ES-I3 (cell line): ENCODE results near the gene DISC1.
"Not testable (repeated sequence)": the region's sequence is repeated elsewhere in the genome, so short reads cannot be mapped to it uniquely, and the experiment has no call there.

Experiments
- H3K36me3 ChIP-seq: 2 replicates; pipeline ENCODE4 v1.6.1; 2013; ENCODE audit warnings: mild to moderate bottlenecking, low read length, control low read depth, moderate library complexity; ENCODE audit not compliant: insufficient read depth
- H3K4me1 ChIP-seq: 2 replicates; pipeline ENCODE4 v1.6.1; 2013; ENCODE audit warnings: mild to moderate bottlenecking, control low read depth, low read length; ENCODE audit not compliant: insufficient read depth
- H3K9ac ChIP-seq: 2 replicates; pipeline ENCODE4 v1.6.1; 2013; ENCODE audit warnings: low read depth, mild to moderate bottlenecking, low read length, moderate library complexity
- H3K9me3 ChIP-seq: 2 replicates; pipeline ENCODE4 v1.6.1; 2013; ENCODE audit warnings: mild to moderate bottlenecking, low read length, moderate library complexity; ENCODE audit not compliant: control insufficient read depth, insufficient read depth

Gene DISC1

DNA sequence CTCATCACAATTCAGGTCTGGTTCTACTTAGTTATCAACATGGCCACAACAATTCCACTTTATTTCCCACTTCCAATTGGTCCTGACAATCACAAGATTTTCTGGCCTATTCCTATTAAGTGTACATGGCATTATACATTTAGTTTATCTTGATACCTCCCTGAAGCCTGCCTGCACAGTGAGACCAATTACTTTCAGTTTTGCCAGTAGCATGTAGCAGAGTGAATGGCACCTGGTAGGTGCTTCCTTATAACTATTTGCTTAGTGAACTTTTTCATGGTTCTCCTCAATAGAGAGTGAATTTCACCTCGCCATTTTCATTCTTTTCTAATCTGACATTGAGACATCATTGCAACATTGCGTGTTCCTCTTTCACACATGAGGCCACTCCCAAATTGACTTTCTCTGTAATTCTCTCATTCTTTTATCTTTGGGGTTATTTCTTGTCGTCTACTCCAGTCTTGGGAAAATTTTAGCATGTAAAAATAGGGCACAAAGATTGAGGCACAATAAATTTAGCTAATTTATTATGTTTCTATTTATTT lies 124.3 kb downstream of the DISC1 start:
- no peaks in the 10 kb centered on the region for H3K4me1 ChIP-seq
- no peaks in the 10 kb centered on the region for H3K36me3 ChIP-seq
- no peaks in the 10 kb centered on the region for H3K9me3 ChIP-seq
- H3K9ac ChIP-seq, result no peak overlapping the region

- Histone ChIP-seq H3K4me1 (no peaks in the 10 kb centered on the region), H3K36me3 (no peaks in the 10 kb centered on the region), H3K9ac (no peak overlapping the region), H3K9me3 (no peaks in the 10 kb centered on the region)
Observed at GRCh38 chr1:231751415-231751814, 124.8 kb downstream of the DISC1 start.

DNA sequence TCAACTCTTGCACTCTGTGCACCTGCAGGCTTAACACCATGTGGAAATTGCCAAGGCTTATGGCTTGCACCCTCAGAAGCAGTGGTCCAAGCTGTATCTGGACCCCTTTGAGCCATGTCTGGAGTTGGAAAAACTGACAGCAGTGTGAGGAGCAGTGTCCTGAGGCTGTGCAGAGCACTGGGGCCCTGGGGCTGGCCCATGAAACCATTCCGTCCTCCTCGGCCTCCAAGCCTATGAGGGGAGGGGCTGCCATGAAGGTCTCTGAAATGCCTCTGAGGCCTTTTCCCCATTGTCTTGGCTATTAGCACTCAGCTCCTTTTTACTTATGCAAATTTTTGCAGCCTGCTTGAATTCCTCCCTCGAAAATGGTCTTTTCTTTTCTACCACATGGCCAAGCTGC lies 126.7 kb downstream of the DISC1 start:
- H3K9me3 ChIP-seq, result no peaks in the 10 kb centered on the region
- no peak overlapping the region for H3K9ac ChIP-seq
- H3K36me3 ChIP-seq, result no peaks in the 10 kb centered on the region
- H3K4me1 ChIP-seq, result no peaks in the 10 kb centered on the region

- no peak overlapping the region for H3K9ac ChIP-seq
- H3K4me1 ChIP-seq, result no peaks in the 10 kb centered on the region
- no peaks in the 10 kb centered on the region for H3K9me3 ChIP-seq
- H3K36me3 ChIP-seq, result no peaks in the 10 kb centered on the region
Observed at GRCh38 chr1:231757101-231757404, 130.5 kb downstream of the DISC1 start.

GRCh38 chr1:231757759-231758158 lies 131.2 kb downstream of the DISC1 start:
- H3K9me3 ChIP-seq, result no peaks in the 10 kb centered on the region
- H3K36me3 ChIP-seq, result no peaks in the 10 kb centered on the region
- H3K4me1 ChIP-seq, result no peaks in the 10 kb centered on the region
- H3K9ac ChIP-seq, result no peak overlapping the region

DNA sequence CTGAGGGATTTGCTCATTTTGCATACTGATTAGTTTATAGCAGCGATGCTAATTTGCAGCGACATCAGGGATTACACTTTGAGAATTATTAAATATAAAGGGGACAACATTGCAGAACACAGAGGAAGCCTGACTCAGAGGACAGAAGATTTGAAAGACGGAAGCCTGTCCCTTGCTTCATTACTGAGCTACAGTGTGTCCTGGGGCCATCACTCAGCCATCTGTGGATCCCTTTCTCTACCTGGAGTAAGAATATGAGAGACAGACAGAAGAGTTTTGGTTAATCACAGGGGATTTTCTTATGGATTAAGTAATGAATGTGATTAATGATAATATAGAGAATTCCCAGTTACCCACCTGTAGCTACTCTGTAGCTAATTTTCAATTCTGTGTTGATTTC lies 134.7 kb downstream of the DISC1 start:
- no peaks in the 10 kb centered on the region for H3K36me3 ChIP-seq
- no peak overlapping the region for H3K9ac ChIP-seq
- no peaks in the 10 kb centered on the region for H3K9me3 ChIP-seq
- H3K4me1 ChIP-seq, result no peaks in the 10 kb centered on the region

- no peaks in the 10 kb centered on the region for H3K36me3 ChIP-seq
- no peak overlapping the region for H3K9ac ChIP-seq
- no peaks in the 10 kb centered on the region for H3K9me3 ChIP-seq
- no peaks in the 10 kb centered on the region for H3K4me1 ChIP-seq
Observed at GRCh38 chr1:231761747-231762541, 135.4 kb downstream of the DISC1 start.

DNA sequence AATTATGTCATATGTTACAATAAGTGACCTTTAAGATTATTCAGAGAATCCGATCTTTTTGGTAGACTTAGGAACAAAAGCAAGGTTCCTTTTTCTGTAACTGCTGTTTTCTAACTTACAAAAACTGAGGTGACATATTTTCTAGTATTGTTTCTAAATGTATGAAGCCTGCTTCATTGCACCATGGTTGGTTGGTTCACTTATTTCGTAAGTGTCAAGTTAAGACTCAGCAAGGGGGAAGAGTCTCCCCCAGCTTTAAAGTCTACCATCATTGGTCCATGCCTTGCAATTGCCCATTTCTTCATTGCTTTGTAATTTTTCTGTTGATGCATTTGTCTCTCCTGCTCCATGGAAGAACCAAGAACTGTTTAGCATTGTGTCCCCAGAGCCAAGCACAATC lies 136.9 kb downstream of the DISC1 start:
- no peaks in the 10 kb centered on the region for H3K4me1 ChIP-seq
- no peaks in the 10 kb centered on the region for H3K36me3 ChIP-seq
- H3K9ac ChIP-seq, result no peak overlapping the region
- H3K9me3 ChIP-seq, result no peaks in the 10 kb centered on the region

- not testable (repeated sequence) for H3K36me3 ChIP-seq, H3K9ac ChIP-seq, H3K9me3 ChIP-seq, H3K4me1 ChIP-seq
Observed at GRCh38 chr1:231765825-231766224, 139.2 kb downstream of the DISC1 start.

DNA sequence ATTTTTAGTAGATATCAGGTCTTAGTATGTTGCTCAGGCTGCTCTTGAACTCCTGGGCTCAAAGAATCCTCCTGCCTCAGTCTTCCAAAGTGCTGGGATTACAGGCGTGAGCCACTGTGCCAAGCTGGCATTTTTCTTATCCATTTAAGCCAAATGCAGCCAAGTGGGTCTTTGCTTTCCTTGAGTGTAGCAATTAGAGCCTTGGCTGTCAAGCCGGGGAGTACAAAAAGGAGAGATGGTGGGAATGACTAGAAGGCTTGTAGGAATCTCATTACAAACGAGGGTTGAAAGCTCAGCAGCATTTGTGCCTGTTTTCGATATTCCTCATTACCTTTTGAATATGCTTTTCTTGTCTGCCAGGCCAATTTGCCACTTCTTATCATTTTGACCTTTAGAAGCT lies 140.9 kb downstream of the DISC1 start:
- Histone ChIP-seq H3K9ac (no peak overlapping the region), H3K36me3 (no peaks in the 10 kb centered on the region), H3K4me1 (no peaks in the 10 kb centered on the region), H3K9me3 (no peaks in the 10 kb centered on the region)

DNA sequence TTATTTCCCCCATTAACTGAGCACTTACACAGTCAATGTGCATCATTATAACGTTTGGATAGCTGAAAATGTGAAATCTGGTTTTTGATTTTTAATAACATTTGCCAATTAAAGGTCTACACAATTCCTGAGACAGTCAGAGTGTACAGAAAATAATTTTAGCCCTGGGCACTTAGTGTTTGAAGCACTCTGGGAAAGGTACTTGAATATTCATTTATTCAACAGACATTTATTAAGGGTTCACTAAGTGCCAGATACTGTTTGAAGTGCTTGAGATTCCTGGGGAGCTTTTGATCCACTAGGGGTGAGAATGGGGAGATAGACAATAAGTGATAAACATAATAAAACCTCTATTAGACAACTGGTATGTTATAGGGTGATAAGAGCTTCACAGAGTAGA lies 141.8 kb downstream of the DISC1 start:
- H3K4me1 ChIP-seq, result no peaks in the 10 kb centered on the region
- no peaks in the 10 kb centered on the region for H3K36me3 ChIP-seq
- no peak overlapping the region for H3K9ac ChIP-seq
- no peaks in the 10 kb centered on the region for H3K9me3 ChIP-seq

DNA sequence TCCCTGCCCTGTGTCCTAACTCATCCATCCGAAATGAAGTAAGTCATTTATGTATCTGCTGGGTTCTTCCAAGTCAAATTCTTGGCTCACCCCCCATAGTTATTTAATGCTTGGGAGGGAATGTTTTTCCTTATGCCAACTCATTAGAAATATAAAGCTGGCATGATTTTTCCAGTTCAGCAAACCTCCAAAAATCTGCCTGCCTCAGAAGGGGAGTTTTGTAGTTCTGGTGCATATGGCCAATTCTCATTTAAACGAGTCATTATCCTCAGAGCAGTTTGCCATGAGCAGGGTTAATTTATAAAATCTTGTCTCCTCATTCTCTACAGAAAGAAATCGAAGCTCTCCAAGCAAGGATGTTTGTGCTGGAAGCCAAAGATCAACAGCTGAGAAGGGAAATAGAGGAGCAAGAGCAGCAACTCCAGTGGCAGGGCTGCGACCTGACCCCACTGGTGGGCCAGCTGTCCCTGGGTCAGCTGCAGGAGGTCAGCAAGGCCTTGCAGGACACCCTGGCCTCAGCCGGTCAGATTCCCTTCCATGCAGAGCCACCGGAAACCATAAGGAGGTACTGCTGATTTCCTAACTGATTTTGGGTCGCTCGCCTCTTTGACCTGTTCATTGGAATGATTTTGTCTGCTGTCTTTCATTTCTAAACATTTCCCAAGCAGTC lies 144.1 kb downstream of the DISC1 start:
- Histone ChIP-seq H3K9ac (no peak overlapping the region), H3K36me3 (no peaks in the 10 kb centered on the region), H3K4me1 (no peaks in the 10 kb centered on the region), H3K9me3 (no peaks in the 10 kb centered on the region)

DNA sequence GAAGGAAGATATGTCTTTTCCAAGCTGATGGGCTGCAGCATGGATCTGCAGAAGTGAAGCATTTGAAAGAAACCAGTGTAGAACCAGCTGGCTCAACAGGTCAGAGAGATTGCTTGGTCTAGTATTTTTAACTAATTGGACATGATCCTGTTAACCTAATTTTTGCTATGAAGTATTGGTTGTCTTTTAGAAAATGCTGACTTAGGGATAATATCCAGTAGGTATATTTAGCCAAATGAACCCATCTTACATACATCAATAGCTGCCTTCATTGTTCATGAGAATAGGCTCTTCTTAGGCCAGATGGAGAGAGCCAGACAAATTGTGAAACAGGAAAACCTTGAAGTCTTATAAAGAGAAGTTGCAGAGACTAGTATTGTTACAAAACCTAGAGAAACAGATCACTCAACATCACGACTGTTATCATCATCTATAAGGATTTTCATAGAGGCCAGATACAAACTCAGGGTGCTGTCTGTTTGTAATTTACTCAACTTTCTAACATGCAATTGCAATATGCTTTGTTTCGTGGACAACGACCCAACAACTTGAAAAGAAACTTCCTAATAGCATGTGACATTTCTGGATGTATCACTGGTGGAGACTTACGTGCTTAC lies 148.2 kb downstream of the DISC1 start:
- H3K36me3 ChIP-seq, result no peaks in the 10 kb centered on the region
- H3K9me3 ChIP-seq, result no peaks in the 10 kb centered on the region
- H3K9ac ChIP-seq, result no peak overlapping the region
- H3K4me1 ChIP-seq, result no peaks in the 10 kb centered on the region

- Histone ChIP-seq H3K9me3 (no peaks in the 10 kb centered on the region), H3K36me3 (no peaks in the 10 kb centered on the region), H3K4me1 (no peaks in the 10 kb centered on the region), H3K9ac (no peak overlapping the region)
Observed at GRCh38 chr1:231776010-231776756, 149.6 kb downstream of the DISC1 start.
